HT1080 (cell line): ENCODE data around the gene PSMG3. TPM values are rescaled to one million over a fixed set of nuclear protein-coding genes. Genes with fewer than 3 reads are reported as not detected.
"Not testable (repeated sequence)": the region's sequence is repeated elsewhere in the genome, so short reads cannot be mapped to it uniquely, and the experiment has no call there.

Source experiments
- DNase-seq: peaks from one replicate; pipeline ENCODE4 v3.0.0-alpha.2; 2015; ENCODE audit warnings: low read depth
- total RNA-seq: library from RNA; depleted of rRNA; stranded (reverse); fragments of >200 nt; shearing (Covaris generic); gene quantifications from 2 replicates; pipeline ENCODE4 v1.2.3, GENCODE V29; 2014

Gene PSMG3
- total RNA-seq, 1 experiment from 2014 or later, result 72.1 TPM

- DNase-seq, result no peak
Observed at GRCh38 chr7:1597066-1597760, 27.4 kb upstream of the PSMG3 start.

- DNase-seq, result no peak
Observed at GRCh38 chr7:1596181-1597043, 26.6 kb upstream of the PSMG3 start.

GRCh38 chr7:1595636-1596035 lies 25.8 kb upstream of the PSMG3 start:
- no peak for DNase-seq

GRCh38 chr7:1595027-1595426 lies 25.2 kb upstream of the PSMG3 start:
- DNase-seq, result no peak

GRCh38 chr7:1593904-1594421 lies 24.1 kb upstream of the PSMG3 start:
- no peak for DNase-seq

- no peak for DNase-seq
Observed at GRCh38 chr7:1593091-1593866, 23.4 kb upstream of the PSMG3 start.

- no peak for DNase-seq
Observed at GRCh38 chr7:1592299-1592871, 22.6 kb upstream of the PSMG3 start.

- no peak for DNase-seq
Observed at GRCh38 chr7:1591876-1592275, 22.0 kb upstream of the PSMG3 start.

- DNase-seq, result no peak
Observed at GRCh38 chr7:1591396-1591795, 21.6 kb upstream of the PSMG3 start.

- DNase-seq, result no peak
Observed at GRCh38 chr7:1590887-1591286, 21.1 kb upstream of the PSMG3 start.

- DNase-seq, result no peak
Observed at GRCh38 chr7:1590476-1590875, 20.6 kb upstream of the PSMG3 start.

- DNase-seq, result no peak
Observed at GRCh38 chr7:1588978-1589377, 19.1 kb upstream of the PSMG3 start.

GRCh38 chr7:1587738-1588137 lies 17.9 kb upstream of the PSMG3 start:
- no peak for DNase-seq

- DNase-seq, result no peak
Observed at GRCh38 chr7:1586827-1587705, 17.2 kb upstream of the PSMG3 start.

- DNase-seq, result no peak
Observed at GRCh38 chr7:1586126-1586826, 16.4 kb upstream of the PSMG3 start.

- DNase-seq, result no peak
Observed at GRCh38 chr7:1585142-1585981, 15.5 kb upstream of the PSMG3 start.

- no peak for DNase-seq
Observed at GRCh38 chr7:1584700-1585099, 14.9 kb upstream of the PSMG3 start.

- DNase-seq, result not testable (repeated sequence)
Observed at GRCh38 chr7:1583241-1583930, 13.6 kb upstream of the PSMG3 start.
